ENCODE results near the gene STK39. TPM values are rescaled to one million over a fixed set of nuclear protein-coding genes. Genes with fewer than 3 reads are reported as not detected.

STK39 gene
- polyA plus RNA-seq, 3 donors, result 30.4 to 36.0 (median 34.7) TPM

DNA sequence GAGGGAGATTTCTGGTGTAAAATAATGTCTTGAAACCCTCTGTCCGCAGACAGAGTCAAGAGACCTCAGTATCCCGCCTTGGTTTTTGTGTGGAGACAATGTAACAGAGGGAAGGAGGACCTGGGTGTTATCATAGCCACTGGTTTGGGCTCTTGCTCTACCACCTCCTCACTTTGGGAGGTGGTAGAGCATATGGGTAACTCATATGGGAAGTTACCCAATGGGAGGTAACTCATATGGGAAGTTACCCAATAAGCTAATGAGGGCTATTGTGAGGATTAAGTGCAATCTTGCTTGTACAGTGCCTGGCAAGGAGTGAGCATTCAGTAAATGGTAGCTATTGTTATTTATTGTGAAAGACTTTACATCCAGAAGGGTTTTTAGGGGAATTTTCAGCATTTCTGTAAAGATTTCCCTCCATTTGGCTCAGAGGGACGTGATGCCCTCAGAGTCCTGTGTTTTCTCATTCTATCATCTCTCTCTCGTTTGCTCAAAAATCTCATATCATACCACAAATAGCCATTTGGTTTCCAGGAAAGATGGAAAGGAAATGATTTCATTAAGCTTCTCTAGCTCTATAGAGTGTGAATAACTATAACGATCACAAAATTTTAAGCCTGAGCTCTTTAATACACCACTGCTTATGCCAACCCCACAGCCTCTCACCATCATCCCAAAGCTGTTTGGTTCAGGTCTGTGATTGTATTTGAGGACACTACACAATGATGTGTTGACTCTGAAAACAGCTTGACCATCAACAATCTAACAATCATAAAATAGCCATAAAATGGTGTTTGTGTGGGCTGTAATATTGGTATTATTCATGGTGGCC, 307.7 kb downstream of the STK39 start:
- DNase-seq (ENCODE audit: extremely low read depth in 1 of 11, low read depth in 9 of 11, low spot score in 4 of 11), result no peak

DNA sequence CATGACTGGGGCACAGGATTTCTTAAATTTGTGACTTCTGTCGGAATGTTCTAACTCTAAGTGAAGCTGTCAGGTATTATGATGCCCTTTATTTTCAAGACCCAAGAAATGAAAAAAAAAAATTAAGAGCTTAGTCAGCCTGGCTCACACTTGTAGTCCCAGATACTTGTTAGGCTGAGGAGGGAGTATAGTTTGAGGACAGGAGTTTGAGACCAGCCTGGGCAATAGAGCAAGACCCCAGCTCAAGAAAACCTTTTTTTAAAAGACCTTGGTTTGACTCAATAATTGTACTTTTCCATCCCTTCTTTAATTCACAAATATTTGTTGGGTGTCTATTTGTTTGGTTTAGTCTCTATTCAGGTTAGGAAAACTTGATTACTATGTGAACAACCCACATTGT, 310.0 kb downstream of the STK39 start:
- no peak for DNase-seq (ENCODE audit: extremely low read depth in 1 of 11, low read depth in 9 of 11, low spot score in 4 of 11)

DNA sequence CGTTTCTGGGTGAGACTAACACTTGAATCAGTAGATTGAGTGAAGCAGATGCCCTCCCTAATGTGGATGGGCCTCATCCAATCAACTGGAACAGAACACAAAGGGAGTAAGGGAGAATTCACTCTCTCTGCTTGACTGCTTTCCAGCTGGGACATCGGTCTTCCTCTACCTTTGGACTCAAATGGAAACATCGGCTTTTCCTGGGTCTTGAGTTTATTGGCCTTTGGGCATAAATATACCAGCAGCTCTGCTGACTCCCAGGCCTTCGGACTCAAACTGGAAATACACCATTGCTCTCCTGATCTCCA, 311.6 kb downstream of the STK39 start:
- DNase-seq (ENCODE audit: extremely low read depth in 1 of 11, low read depth in 9 of 11, low spot score in 4 of 11), result no peak

DNA sequence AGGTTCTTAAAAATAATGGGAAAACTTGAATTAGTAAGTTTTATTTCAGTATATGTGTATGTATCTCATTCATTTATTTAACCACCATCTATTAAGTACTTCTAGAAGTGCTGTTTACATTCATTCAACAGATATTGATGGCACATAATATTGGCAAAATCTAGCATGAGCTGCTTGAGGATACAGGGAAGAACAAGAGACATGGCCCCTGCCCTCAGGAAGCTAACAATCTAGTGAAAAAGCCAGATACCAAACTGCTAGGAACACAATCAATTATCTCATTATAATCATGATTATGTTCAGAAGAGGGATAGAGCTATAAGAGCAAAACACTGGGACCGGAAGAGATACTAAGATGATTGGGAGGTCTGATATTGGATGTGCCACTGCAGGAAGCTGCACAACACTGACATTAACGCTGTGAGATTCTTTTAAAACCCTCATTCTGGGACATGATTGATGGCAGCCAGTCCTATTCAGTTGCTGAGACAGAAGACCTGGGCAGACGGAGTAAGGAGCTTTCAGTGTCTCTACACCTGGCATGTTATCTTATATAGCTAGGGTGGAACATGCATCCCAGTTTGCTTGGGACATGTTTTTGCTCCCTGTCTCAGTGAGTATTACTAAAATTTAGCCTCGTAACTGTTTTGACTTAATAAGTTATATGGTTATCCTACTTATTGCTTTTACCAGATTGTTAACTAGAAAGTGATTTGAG, 314.1 kb downstream of the STK39 start:
- DNase-seq (ENCODE audit: extremely low read depth in 1 of 11, low read depth in 9 of 11, low spot score in 4 of 11), result no peak

DNA sequence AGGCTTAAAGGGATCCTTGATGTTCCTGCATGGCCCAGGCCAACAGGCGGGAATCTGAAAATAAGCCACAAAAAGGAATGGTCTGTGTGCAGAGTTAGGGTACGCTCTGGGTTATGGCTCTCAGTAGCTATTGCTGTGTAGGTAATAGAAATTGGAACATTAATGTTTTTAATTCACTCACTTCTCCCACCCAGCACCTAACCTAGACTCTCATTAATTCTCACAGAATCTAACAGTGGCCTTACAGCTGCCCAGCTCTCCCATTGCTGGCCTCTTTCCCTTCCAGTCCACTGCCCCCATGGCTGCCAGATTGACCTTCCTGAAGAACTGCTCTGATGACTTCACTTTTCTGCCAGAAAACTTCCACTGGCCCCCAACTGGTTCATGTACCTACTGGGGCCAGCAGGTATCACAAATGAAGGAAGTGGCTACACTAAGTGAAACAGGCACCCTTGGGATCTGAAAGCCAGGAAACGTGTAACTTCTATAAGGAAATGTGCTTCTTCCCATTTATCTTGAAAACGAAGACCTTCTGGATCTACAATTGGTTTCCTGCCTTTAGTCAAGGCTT, 315.2 kb downstream of the STK39 start:
- DNase-seq (ENCODE audit: extremely low read depth in 1 of 11, low read depth in 9 of 11, low spot score in 4 of 11), result no peak

DNA sequence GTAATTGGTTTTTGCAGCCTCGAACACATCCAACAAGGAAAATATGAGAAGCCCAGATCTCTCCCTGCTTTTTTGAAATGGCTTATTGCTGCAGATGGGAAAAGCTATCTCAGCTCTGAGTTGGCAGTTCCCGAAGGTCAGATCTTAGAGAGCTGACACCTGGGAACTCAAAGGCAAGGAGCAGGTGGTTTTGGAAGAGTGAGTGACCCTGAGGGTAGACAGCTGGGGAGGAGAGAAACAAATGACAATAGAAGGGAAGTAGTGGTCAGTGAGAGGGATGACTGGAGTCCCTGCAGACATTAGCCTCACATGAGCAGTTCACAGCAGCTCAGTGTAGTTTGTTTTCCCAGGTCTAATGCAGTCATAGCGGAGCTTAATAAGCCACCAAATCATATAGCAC, 317.9 kb downstream of the STK39 start:
- no peak for DNase-seq (ENCODE audit: extremely low read depth in 1 of 11, low read depth in 9 of 11, low spot score in 4 of 11)

DNA sequence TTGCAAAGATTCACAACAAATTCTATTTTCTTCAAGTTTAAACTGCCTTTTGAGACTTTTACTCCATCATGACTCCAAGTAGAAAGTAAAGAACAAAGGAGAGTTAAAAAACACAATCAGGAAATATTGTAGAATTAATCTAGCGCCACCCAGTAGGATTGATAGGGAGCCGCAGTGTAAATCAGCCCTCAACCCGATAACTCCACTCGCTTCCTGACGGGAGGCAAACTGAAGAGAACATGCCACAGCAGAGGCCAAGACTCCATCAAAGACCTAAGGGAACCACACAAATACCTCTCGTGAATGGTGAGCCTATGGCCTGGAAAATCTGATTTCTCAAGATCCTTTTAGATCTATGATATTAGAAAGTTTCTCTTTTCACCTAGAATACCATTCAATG, 319.0 kb downstream of the STK39 start:
- DNase-seq (ENCODE audit: extremely low read depth in 1 of 11, low read depth in 9 of 11, low spot score in 4 of 11), result no peak

DNA sequence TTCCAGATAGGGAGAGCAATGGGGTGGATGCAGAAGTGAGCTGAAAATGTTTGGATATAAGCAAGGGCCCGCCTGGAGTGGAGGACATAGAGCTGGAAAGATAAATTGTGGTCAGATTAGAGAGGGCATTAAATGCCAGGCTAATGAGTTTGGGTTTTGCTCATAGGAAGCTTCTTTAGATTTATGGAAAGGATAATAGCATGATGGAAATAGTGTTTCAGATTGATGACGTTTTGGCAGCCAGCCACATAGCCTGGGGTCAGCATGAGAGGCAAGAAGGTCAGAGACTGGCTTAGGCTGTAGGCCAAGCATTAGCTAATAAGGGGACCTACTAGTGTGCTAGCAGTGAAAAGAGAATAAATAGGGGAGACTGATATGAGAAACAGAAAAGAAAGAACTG, 321.6 kb downstream of the STK39 start:
- no peak for DNase-seq (ENCODE audit: extremely low read depth in 1 of 11, low read depth in 9 of 11, low spot score in 4 of 11)

DNA sequence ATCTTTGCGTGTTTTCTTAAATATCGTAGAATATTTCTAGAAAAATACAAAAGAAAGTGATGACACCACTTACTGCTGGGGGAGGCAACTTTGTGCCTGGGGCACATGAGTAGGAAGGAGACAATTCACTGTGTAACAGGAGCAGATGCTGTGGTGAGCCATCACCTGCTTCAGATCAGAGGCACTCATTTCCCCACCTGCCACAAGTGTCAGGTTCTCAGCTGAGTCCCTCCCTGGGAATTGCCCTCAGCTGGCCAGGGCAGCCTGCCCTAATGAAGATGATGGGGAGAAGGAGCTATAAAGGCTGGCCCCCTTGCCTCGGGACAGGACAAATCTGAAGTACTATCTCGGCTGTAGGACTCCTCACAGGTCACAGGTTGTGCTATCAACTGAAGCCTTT, 322.8 kb downstream of the STK39 start:
- no peak for DNase-seq (ENCODE audit: extremely low read depth in 1 of 11, low read depth in 9 of 11, low spot score in 4 of 11)

DNA sequence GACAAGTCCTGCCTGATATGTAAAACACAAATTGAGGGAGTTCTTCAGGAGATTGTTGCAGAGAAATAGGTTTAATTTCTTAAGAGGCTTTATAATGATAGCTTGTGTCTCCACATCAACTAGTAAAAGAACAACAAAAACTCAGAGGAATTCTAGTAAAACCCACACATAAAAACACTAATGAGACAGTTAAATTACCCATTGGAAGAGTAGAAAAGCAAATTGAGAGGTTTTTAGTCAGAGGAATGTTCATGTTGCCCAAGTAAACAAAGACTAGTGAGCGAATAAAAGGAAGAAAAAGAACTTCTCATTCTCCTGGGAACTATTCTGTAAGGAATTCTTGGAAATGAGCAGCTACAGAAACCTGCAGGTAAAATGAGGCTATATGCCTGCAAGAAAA, 330.6 kb downstream of the STK39 start:
- no peak for DNase-seq (ENCODE audit: extremely low read depth in 1 of 11, low read depth in 9 of 11, low spot score in 4 of 11)

DNA sequence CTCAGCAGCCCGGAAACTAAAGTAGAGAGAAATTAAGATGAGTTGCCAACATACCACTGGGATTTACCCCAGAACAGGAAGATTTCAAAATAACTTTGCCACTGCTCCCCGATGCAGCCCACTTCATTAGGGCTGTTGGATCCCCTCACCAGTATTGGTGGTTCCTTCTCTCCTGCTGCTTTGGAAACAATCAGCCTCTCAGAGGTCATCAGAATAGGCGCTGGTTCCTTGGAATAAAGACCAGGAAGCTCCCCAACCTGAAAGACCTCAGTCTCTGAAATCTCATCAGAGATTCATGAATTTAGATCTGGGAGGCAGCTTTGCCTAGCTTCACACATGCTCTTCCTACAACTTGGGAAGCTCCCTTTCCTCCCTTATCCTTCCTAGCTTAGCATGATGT, 332.4 kb downstream of the STK39 start:
- no peak for DNase-seq (ENCODE audit: extremely low read depth in 1 of 11, low read depth in 9 of 11, low spot score in 4 of 11)

DNA sequence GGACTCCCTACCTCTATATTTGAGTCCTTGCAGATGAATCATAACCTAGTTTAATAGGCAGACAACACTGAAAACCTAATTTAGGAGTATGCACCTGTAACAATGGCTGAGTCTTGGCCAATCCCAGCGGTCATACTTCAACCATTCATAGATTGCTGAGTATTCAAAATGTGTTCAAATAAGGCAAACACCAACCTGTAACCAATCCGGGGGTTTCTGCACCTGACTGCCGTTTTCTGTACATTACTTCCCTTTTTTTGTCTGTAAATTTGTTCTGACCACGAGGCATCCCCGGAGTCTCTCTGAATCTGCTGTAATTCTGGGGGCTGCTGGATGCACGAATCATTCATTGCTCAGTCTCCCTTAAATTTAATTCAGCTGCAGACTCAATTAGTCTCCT, 338.6 kb downstream of the STK39 start:
- DNase-seq (ENCODE audit: extremely low read depth in 1 of 11, low read depth in 9 of 11, low spot score in 4 of 11), result no peak

DNA sequence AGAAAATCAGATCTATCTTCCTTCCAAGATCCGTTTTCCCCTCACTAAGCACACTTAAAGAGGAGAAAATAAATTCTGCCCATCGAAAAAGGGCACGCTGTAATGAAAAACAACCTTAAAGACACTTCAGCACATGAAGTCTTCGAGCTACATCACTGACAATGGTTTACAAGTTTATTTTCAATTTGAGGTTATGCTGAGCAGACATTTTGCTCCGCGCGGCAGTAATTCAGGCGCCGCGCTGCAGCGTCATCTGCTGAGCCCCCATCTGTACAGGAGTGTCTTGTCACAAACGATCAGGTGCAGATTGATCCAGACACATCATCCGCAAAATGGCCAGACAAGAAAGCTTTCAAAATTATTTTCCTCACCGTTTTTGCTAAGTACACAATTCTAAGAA, 341.7 kb downstream of the STK39 start:
- DNase-seq (ENCODE audit: extremely low read depth in 1 of 11, low read depth in 9 of 11, low spot score in 4 of 11), result no peak

Other genes with a start within 250 kb of the STK39 start
- gene CERS6, start 208.7 kb upstream of the STK39 start, polyA plus RNA-seq (ENCODE audit: insufficient read length in 3 of 3), result 10 to 100 TPM; 44.2 to 54.8 (median 47.0) TPM

Measured in renal cortex interstitium (tissue), 11 donors.